Adrenal gland (tissue), 12 donors: Measurements from ENCODE around the gene RFXANK. TPM values are rescaled to one million over a fixed set of nuclear protein-coding genes. Genes with fewer than 3 reads are reported as not detected.

ENCODE experiments used
- DNase-seq, 7 donors: peaks; one replicate each; pipeline ENCODE4 v3.0.0-alpha.2; 2019 to 2020
- H3K27ac ChIP-seq, 5 donors: fragments of 200-600 bp; sonication (generic) in 4 of 5; 1 replicate in 3 of 5; 2 replicates in 2 of 5; pipeline versions ENCODE4 v1.5.1 to v1.8.0; 2016 to 2020; ENCODE audit warnings: mild to moderate bottlenecking in 1 of 5
- H3K27me3 ChIP-seq: fragments of 200-600 bp; 2 replicates; pipeline ENCODE4 v1.8.0; 2021
- H3K36me3 ChIP-seq, 2 donors: fragments of 200-600 bp; replicated peaks in 1 of 2; 1 replicate in 1 of 2; 2 replicates in 1 of 2; pipeline versions ENCODE4 v1.5.1 to v1.8.0; 2018 to 2022
- H3K4me1 ChIP-seq, 2 donors: fragments of 200-600 bp; replicated peaks in 1 of 2; 1 replicate in 1 of 2; 2 replicates in 1 of 2; pipeline versions ENCODE4 v1.5.1 to v1.8.0; 2018 to 2021
- H3K4me3 ChIP-seq, 4 donors: fragments of 200-600 bp; sonication (generic) in 3 of 4; one replicate each; pipeline ENCODE4 v1.5.1; 2016 to 2018
- H3K9me3 ChIP-seq, 3 donors: fragments of 200-600 bp; sonication (generic) in 1 of 3; replicated peaks in 1 of 3; 1 replicate in 2 of 3; 2 replicates in 1 of 3; pipeline versions ENCODE4 v1.5.1 to v1.8.0; 2016 to 2021
- POLR2A ChIP-seq, 2 donors: fragments of 450-650 bp; IDR thresholded peaks; one replicate each; pipeline ENCODE4 v1.6.1; 2017; ENCODE audit warnings: antibody characterized with exemption in 2 of 2, mild to moderate bottlenecking in 2 of 2, moderate library complexity in 1 of 2
- WGBS, 4 donors: extraction: QIAGEN DNeasy Blood & Tissue Kit in 2 of 4; methylation state at CpG; one replicate each; pipeline versions ENCODE4 v1.1.5 to v1.1.7; 2013 to 2017; 5-methylcytosine and 5-hydroxymethylcytosine counted together
- intact Hi-C, 2 donors: fragments of 100-400 bp; cut with DNase I; formaldehyde crosslinking; loops; one replicate each; pipeline versions ENCODE4 v1.14.1 to v1.15.0; 2022 to 2023
- polyA plus RNA-seq, 3 donors: library from polyadenylated mRNA; stranded (reverse); fragments of 200-250 nt in 2 of 3; fragments of 350-450 nt in 1 of 3; fragmentation: Illumina TruSeq in 1 of 3; extraction: RNeasy Lipid Tissue Mini Kit (QIAGEN cat#74804) in 1 of 3; gene quantifications; one replicate each; pipeline ENCODE4 v1.2.3, GENCODE V29; 2013 to 2014
- total RNA-seq, 9 donors: library from RNA; depleted of rRNA in 4 of 9; stranded (reverse); fragments of >200 nt in 4 of 9; fragments of 120-200 nt in 1 of 9; fragmentation: NEBNext Ultra II Directional in 1 of 9; extraction: Animal tissue kit (Norgen Biotek cat#: 25700) in 1 of 9; gene quantifications; one replicate each; pipeline versions ENCODE4 v1.1.0 to v1.2.4, GENCODE V29; 2013 to 2023
- TF ChIP-seq, protein P1 (sequence below), 6 experiments: fragments of 450-650 bp in 4 of 6; fragments of 200-600 bp in 2 of 6; sonication (generic) in 1 of 6; IDR thresholded peaks; 1 replicate in 5 of 6; 2 replicates in 1 of 6; pipeline versions ENCODE4 v1.5.1 to v1.8.0; 2016 to 2021; ENCODE audit warnings: antibody characterized with exemption in 6 of 6, mild to moderate bottlenecking in 2 of 6, moderate library complexity in 1 of 6
- donor health status: healthy with polysubstance abuse.
- donor health status: Bipolar disorder and iron deficiency.
- donor health status: DM: yes; HTN: yes; CAD: no.
- donor health status: DM: no; HTN: no; CAD: no.
- donor health status: DM: no; HTN: no; CAD: no.
- donor health status: DM: yes; HTN: yes; CAD: no.

RFXANK gene
- total and polyA plus RNA-seq, 12 donors: 21.7 to 195 (median 52.4) TPM

DNA sequence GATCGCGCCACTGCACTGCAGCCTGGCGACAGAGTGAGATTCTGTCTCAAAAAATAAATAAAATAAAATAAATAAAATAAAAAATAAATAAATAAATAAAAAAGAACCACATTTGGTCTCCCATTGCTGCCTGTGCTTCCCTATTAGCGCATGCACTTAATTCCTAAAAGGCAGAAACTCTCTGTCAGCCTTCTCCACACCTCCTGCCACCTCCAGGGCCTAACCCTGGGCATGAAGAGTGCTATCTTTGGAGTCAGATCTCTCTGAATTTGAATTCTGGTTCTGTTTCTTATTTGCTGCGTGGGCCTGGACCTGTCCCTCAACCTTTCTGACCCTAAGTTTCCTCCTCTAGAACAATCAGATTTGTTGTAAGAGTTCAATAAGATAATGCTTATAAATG is 31.0 kb downstream of the RFXANK start:
- DNase-seq: no peak
- intact Hi-C loops: no loop called here
- Histone ChIP-seq H3K36me3 (no peaks in the 10 kb centered on the region), H3K27ac (no peak overlapping the region), H3K27me3 (peaks cover 14% of the 10 kb centered on the region), H3K9me3 (no peaks in the 10 kb centered on the region), H3K4me1 (peaks cover 0 to 8% of the 10 kb centered on the region in 2 donors), H3K4me3 (no peak overlapping the region)
- WGBS, 4 donors: 82 to 95% (median 86%) methylated on average over 5 of the region's 5 CpGs
- TF ChIP-seq, protein P1, sequence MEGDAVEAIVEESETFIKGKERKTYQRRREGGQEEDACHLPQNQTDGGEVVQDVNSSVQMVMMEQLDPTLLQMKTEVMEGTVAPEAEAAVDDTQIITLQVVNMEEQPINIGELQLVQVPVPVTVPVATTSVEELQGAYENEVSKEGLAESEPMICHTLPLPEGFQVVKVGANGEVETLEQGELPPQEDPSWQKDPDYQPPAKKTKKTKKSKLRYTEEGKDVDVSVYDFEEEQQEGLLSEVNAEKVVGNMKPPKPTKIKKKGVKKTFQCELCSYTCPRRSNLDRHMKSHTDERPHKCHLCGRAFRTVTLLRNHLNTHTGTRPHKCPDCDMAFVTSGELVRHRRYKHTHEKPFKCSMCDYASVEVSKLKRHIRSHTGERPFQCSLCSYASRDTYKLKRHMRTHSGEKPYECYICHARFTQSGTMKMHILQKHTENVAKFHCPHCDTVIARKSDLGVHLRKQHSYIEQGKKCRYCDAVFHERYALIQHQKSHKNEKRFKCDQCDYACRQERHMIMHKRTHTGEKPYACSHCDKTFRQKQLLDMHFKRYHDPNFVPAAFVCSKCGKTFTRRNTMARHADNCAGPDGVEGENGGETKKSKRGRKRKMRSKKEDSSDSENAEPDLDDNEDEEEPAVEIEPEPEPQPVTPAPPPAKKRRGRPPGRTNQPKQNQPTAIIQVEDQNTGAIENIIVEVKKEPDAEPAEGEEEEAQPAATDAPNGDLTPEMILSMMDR (IDR thresholded peaks at IDR 0.05): no peak
- TF ChIP-seq POLR2A (IDR thresholded peaks at IDR 0.05): no peak

DNA sequence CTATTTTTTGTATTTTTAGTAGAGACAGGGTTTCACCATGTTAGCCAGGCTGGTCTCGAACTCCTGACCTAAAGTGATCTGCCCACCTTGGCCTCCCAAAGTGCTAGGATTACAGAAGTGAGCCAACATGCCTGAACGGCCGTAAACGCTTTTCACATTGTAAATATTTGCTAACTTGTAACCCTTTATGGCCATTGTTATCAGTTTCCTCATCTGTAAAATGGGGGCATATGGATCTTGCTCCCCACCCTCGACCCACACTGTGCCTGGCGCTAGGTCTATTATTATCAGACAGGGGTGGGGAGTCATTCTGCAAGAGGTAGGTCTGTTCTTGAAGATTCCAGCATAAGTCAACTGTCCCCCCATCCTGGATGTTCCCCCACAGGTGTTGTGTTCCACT is 31.6 kb downstream of the RFXANK start:
- 83 to 89% (median 86%) methylated on average over 6 of the region's 6 CpGs for WGBS, 4 donors
- Histone ChIP-seq H3K4me1 (peaks cover 0 to 8% of the 10 kb centered on the region in 2 donors), H3K27ac (no peak overlapping the region), H3K9me3 (no peaks in the 10 kb centered on the region), H3K4me3 (no peak overlapping the region), H3K36me3 (no peaks in the 10 kb centered on the region), H3K27me3 (peaks cover 14% of the 10 kb centered on the region)
- intact Hi-C loops: no loop called here
- DNase-seq: no peak
- TF ChIP-seq, protein P1 (IDR thresholded peaks at IDR 0.05): no peak
- no peak for TF ChIP-seq POLR2A (IDR thresholded peaks at IDR 0.05)

DNA sequence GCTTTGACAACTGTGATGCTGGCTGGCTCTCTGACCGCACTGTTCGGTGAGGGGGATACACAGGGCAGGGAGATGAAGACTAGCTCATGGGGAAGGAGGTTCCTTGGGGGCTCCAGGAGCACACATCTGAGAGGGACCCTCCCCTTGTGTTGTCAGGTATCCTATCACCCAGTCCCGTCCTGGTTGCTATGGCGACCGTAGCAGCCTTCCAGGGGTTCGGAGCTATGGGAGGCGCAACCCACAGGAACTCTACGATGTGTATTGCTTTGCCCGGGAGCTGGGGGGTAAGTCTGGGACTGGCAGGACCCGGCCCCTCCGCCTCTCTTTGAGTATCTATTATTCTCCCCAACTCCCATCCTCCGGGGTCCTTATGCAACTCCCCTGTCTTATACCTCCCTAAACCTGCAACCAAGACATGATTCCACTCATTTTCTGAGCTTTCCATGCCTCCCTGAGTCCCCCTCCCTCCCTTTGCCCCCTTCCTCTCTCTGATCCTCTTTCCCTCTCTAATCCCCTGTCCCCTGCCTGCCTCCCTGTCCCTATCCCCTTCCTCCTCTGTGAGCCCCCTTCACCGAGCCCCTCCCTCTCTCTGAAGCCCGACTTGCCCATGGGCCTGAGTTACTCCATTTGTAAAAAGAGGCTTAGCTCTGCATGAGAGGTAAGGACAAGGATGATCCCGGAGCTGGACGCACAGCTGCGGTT is 32.2 kb downstream of the RFXANK start:
- DNase-seq: no peak
- Histone ChIP-seq H3K27ac (no peak overlapping the region), H3K36me3 (no peaks in the 10 kb centered on the region), H3K4me1 (peaks cover 0 to 8% of the 10 kb centered on the region in 2 donors), H3K27me3 (peaks cover 14% of the 10 kb centered on the region), H3K4me3 (peak overlapping the region in 1 of 4 donors; percentile 44), H3K9me3 (no peaks in the 10 kb centered on the region)
- no peak for TF ChIP-seq POLR2A (IDR thresholded peaks at IDR 0.05)
- TF ChIP-seq, protein P1 (IDR thresholded peaks at IDR 0.05): no peak
- intact Hi-C loops: no loop called here
- 66 to 78% (median 71%) methylated on average over 11 to 17 of the region's 17 CpGs for WGBS, 4 donors

DNA sequence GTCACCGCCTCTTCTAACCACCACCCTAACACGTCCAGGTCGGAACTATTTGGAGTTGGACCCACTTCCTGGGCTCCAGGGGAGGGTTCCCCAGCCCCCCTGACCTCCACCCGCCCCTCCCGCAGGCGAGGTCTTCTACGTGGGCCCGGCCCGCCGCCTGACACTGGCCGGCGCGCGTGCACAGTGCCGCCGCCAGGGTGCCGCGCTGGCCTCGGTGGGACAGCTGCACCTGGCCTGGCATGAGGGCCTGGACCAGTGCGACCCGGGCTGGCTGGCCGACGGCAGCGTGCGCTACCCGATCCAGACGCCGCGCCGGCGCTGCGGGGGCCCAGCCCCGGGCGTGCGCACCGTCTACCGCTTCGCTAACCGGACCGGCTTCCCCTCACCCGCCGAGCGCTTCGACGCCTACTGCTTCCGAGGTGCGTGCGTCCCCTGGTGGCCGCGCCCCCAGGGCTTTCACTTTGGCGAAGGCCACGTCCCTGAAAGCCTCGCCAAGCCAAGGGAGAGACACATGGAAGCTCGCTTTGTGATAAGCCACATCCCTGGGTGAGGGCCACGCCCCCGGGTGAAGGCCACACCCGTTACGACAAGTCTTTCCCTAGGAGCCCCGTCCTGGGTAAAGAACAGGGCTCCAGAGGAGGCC is 32.9 kb downstream of the RFXANK start:
- Histone ChIP-seq H3K27ac (no peak overlapping the region), H3K36me3 (no peaks in the 10 kb centered on the region), H3K4me3 (peak overlapping the region in 1 of 4 donors; percentile 44), H3K27me3 (peaks cover 14% of the 10 kb centered on the region), H3K9me3 (no peaks in the 10 kb centered on the region), H3K4me1 (peaks cover 0 to 8% of the 10 kb centered on the region in 2 donors)
- DNase-seq: peak; percentile 52 to 90 (median 82)
- intact Hi-C loops: no loop called here
- TF ChIP-seq POLR2A (IDR thresholded peaks at IDR 0.05): no peak
- TF ChIP-seq, protein P1 (IDR thresholded peaks at IDR 0.05): peak; percentile 36 to 70 (median 60)
- WGBS, 4 donors: 0 to 3% (median 1%) methylated on average over 12 to 59 of the region's 59 CpGs
